Raji (cell line): ENCODE data around the gene IFIT2.

Source experiments
- POLR2A ChIP-seq: IDR thresholded peaks from 2 replicates; pipeline ENCODE4 v1.6.1; 2011; ENCODE audit warnings: low read depth, low read length, control low read depth; ENCODE audit not compliant: insufficient read depth

The IFIT2 gene

DNA sequence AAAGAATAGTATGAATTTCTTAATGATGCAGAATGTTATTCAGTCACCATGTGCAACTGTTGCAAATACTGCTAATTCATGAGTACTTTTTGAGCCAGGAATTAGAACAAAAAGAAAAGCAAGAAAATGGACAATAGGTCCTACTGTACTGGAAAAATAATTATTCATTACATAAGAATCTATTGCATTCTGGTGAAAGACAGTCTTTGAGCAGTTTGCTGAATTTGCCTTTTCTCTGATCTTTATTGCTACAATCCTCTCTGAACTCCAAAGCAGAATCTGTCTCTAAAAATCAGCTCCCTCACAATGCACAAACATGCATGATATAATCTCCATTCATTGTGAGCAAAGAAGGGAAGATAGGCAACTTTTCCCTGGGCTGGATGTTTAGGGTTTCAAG, 12.8 kb downstream of the IFIT2 start:
- TF ChIP-seq POLR2A: no peak

- no peak for TF ChIP-seq POLR2A
These were observed 26.1 kb downstream of the IFIT2 start, which contains the start of gene IFIT3 for GRCh38 chr10:89327803-89328441. Gene IFIT3 (plus strand): TSS chr10:89327997. CDS start chr10:89328074, 77 bp downstream.

DNA sequence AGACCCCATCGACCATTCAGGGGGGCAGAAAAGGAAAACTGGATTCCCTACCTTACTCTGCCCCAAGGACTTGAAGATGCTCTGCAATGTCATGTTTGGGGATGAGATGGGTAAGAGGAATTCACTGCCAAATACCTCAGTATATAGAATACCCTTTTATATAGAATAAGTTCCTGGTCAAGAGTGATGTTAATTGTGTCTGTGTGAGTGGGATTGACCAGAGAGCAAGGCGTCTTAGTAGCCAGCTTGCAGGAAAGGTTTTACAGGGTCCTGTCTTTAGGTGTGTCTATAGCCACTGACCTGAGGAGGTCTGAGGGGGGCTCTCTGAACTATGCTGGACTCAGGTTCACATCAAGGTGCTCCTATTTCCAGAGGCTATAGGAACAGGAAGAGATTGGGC, 27.3 kb downstream of the IFIT2 start:
- TF ChIP-seq POLR2A: no peak

DNA sequence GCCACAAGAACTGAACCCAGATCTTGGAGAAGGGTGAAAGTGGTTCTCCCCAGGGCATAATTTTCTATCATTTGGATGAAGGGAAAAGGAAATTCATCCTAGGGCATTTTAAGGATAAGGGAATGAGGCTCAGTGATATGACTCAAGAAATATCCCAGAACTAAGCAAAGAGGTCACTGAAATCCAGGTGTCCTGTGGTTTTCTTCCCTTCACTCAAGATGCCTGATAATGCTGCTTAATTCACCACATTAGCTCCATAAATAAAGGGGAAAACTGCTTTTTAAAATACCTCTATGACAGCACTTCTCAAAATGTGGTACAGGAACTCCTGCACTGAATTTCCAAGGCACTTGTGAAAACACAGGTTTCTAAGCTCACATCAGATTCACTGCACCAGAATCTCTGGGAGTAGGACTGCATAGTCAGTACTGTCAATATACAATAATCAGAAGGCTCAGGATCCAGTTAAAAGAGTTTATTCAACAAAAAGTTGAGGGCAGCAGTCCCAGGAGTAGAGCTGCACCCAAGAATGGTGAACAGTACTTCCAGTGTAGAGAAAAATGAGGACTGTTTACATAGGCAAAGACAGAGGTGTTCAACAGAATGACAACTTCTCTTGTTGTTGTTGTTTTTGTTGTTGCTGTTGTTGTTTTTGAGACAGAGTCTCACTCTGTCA, 28.8 kb downstream of the IFIT2 start:
- TF ChIP-seq POLR2A: no peak

DNA sequence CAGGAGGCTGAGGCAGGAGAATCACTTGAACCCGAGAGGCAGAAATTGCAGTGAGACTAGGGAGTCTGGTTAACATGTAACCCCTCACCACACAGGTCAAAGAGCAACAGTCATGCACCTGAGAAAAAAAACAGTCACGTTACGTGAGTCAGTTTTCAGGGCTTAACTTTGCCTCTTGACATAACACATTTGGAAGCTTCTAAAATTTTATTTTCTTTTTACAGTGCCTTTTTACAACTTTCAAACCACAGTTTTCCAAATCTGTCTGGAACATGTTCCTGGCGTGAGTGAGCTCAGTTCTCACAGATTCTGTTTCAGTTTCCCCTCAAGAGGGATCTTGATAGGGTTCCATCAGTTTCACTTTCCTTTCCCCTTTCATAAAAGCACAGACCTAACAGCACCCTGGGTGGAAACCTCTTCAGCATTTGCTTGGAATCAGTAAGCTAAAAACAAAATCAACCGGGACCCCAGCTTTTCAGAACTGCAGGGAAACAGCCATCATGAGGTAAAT, 30.3 kb downstream of the IFIT2 start:
- TF ChIP-seq POLR2A: no peak

DNA sequence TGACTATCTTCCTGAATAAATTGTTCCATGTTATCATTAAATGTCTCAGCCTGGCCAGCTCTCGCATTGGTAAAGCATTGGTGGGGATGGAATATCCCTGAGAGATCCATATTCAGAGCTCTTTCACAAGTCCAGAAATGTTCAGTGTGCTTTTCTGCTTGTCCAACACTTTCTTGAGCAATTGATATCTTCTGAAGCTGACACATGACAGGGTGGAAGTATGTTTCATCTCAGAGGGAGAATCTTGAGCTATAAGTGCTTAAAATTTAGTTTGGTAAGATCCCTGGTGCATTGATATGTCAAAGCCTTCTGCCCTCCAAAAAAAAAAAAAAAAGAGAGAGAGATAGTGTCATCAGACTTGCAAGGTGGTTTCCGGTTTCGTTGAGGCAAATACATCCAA, 33.4 kb downstream of the IFIT2 start:
- TF ChIP-seq POLR2A: no peak

GRCh38 chr10:89336241-89336640, 34.4 kb downstream of the IFIT2 start:
- TF ChIP-seq POLR2A: no peak

GRCh38 chr10:89337484-89337883, 35.6 kb downstream of the IFIT2 start:
- no peak for TF ChIP-seq POLR2A

DNA sequence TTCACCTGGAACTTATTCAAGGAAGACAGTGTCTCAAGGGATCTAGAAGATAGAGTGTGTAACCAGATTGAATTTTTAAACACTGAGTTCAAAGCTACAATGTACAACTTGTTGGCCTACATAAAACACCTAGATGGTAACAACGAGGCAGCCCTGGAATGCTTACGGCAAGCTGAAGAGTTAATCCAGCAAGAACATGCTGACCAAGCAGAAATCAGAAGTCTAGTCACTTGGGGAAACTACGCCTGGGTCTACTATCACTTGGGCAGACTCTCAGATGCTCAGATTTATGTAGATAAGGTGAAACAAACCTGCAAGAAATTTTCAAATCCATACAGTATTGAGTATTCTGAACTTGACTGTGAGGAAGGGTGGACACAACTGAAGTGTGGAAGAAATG, 36.9 kb downstream of the IFIT2 start:
- TF ChIP-seq POLR2A: no peak

DNA sequence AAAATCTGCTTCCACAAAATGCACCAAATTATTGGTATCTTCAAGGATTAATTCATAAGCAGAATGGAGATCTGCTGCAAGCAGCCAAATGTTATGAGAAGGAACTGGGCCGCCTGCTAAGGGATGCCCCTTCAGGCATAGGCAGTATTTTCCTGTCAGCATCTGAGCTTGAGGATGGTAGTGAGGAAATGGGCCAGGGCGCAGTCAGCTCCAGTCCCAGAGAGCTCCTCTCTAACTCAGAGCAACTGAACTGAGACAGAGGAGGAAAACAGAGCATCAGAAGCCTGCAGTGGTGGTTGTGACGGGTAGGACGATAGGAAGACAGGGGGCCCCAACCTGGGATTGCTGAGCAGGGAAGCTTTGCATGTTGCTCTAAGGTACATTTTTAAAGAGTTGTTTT, 38.0 kb downstream of the IFIT2 start:
- TF ChIP-seq POLR2A: no peak

GRCh38 chr10:89341649-89342048, 39.8 kb downstream of the IFIT2 start:
- TF ChIP-seq POLR2A: no peak

GRCh38 chr10:89342206-89342958, 40.5 kb downstream of the IFIT2 start:
- no peak for TF ChIP-seq POLR2A

DNA sequence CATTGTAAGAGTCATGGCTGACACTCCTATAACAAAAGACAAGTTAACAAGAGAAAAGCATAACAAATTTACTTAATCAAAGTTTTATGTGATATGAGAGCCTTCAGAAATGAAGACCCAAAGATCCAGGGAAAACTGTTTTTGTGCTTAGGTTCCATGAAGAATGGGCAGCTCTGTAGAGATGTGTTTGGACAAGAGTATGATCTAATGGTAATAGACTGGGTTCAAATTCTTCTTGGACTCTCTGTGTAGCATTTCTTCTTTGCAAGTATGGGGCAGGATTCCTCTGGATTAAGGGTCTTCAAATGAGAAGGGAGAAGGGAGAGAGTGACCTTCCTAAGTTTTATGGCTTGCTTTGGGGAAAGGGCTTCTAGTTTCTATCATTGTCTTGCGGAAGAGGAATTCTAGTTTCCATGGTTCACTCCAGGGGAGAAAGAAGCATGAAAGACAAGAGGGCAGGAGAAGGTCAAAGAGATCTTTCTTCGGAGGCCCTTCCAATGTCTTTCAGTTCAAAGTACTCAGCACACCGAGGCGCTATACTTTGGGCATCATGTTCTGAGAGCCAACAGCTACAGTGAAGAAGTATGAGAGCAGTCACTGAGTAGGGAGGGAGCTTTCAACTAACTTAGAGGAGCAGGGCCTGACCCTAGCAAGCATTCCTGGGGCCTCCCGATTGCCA, 41.4 kb downstream of the IFIT2 start:
- no peak for TF ChIP-seq POLR2A

DNA sequence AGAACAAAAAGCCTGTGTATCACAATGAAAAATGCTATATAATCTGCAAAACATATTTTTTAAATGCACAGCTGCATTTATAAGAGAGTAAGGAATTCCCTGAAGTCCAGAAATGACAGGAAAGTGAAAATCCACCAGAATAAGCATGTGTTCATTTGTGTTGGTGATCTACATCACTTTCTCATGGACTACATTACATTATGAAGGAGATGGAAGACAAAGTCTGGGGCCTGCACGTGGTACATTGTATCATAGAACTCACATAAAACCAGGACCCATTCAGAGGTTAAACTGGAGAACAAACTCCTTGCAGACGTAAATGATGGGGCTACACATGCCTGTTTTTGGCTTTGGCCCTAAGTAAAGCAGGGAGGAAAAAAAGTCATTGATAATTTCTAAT, 42.3 kb downstream of the IFIT2 start:
- no peak for TF ChIP-seq POLR2A

GRCh38 chr10:89345367-89346000, 43.6 kb downstream of the IFIT2 start:
- TF ChIP-seq POLR2A: no peak
